ENCODE results near the gene EPM2AIP1. TPM values are rescaled to one million over a fixed set of nuclear protein-coding genes. Genes with fewer than 3 reads are reported as not detected.

EPM2AIP1 gene
- total and polyA plus RNA-seq, 4 experiments from 2014 or later, result 9.1 to 47.0 (median 28.2) TPM

DNA sequence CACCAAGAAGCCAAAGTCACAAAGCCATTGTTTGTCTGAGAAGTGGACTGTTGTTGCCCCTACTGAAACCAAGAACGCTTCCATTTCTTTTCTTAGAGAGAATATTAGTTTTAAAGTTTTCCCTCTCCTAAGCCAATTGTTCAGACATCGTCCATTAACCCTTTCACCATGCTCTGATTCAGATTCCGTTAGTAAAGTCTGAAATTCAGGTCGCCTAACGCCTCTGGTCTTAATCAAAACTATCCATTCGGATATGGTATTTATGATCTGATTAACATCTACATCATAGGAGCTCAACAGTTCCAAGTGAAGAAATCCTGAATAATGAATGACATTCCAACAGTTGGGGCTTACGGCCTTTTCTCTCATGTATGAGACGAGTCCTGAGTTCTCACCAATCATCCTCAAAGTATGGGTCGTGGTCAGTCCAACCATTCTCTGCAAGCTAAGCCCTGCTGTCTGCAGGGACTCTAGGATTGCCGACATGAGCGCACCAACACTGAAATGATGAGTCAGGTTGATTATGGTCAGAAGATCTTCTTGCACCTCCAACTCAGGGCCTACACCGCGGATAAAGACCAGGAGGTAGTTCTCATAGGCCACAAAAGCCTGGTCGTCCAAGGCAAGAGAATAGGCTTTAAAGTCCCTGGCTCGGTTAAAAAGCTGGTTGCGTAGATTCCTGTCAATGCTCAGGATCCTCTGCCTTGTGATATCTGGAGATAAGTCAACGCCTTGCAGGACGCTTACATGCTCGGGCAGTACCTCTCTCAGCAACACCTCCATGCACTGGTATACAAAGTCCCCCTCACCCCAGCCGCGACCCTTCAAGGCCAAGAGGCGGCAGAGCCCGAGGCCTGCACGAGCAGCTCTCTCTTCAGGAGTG, 767 bp downstream of the EPM2AIP1 start:
- peak in 1 of 5 donors; percentile 58 for DNase-seq
- CTCF ChIA-PET (ENCODE audit: partially characterized antibody), result interaction anchor here (1.0 to 6.6 kb wide), 11 partner anchors 19 to 225 kb away, joined by 3 to 54 read pairs (median 7); no protein-coding TSS in a partner anchor

DNA sequence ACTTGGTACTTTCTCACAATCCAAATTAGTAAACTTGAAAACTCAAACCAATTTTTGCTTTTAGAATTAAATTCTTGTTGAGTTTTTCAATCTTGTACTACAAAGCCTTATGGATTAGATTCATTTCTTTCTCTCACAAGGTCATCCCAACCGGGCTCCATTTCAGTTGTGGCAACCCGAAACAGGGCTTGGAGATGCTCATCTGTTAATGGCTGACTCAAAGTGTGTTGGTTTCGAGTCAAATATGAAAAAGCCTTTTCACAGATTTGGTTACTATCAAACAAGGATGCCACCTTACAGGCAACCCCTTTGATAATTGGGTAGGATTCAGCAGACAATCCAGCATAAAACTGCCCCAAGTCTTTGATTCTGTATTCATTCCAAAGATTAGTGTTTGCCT, 1.8 kb downstream of the EPM2AIP1 start:
- peaks cover 58% of the 10 kb centered on the region for H3K4me1 ChIP-seq (ENCODE audit: insufficient read depth, low read length)
- Mint-ChIP-seq H3K36me3 (peaks cover 19 to 30% of the 10 kb centered on the region in 2 donors), H3K9me3 (no peaks in the 10 kb centered on the region), H3K27ac (no peak overlapping the region), H3K4me3 (no peak overlapping the region), H3K27me3 (no peaks in the 10 kb centered on the region), H3K4me1 (peaks cover 23 to 35% (median 32%) of the 10 kb centered on the region in 4 donors)
- H3K9me3 ChIP-seq (ENCODE audit: control insufficient read depth in 1 of 2, low read length in 2 of 2), result no peaks in the 10 kb centered on the region
- peaks cover 10% of the 10 kb centered on the region for H3K36me3 ChIP-seq (ENCODE audit: insufficient read depth, low read length)
- POLR2A ChIA-PET (ENCODE audit: partially characterized antibody), result interaction anchor here (1.5 to 6.6 kb wide), 4 partner anchors 10 to 83 kb away, joined by 3 to 74 read pairs (median 29); partner anchors contain the start of gene TRANK1
- H3K27ac ChIP-seq (ENCODE audit: low read depth, low read length), result peak overlapping the region; percentile 95
- intact Hi-C loops (cut with micrococcal nuclease), result no loop called here
- no peaks in the 10 kb centered on the region for H3K27me3 ChIP-seq (ENCODE audit: insufficient read depth, low read length)
- DNase-seq, result peak in 1 of 5 donors; percentile 34
- CTCF ChIA-PET (ENCODE audit: partially characterized antibody), result interaction anchor here (1.3 to 6.6 kb wide), 3 partner anchors 32 to 120 kb away, joined by 4 to 54 read pairs (median 18); no protein-coding TSS in a partner anchor
- H3K4me3 ChIP-seq (ENCODE audit: low read length in 2 of 2), result peak overlapping the region; percentile 63 to 97

More for the DNA sequence above, 767 bp downstream of the EPM2AIP1 start:
- H3K4me1 Mint-ChIP-seq, result peaks cover 27 to 43% (median 36%) of the 10 kb centered on the region in 4 donors
- POLR2A ChIA-PET (ENCODE audit: partially characterized antibody), result interaction anchor here (0.9 to 6.6 kb wide), 26 partner anchors 11 to 1144 kb away, joined by 3 to 74 read pairs (median 5); partner anchors contain the start of genes ACAA1 and TRANK1
- H3K4me3 ChIP-seq (ENCODE audit: low read length in 2 of 2), result peak overlapping the region; percentile 63 to 97
- H3K4me1 ChIP-seq (ENCODE audit: insufficient read depth, low read length), result peaks cover 58% of the 10 kb centered on the region
- H3K27me3 ChIP-seq (ENCODE audit: insufficient read depth, low read length), result no peaks in the 10 kb centered on the region
- no peaks in the 10 kb centered on the region for H3K27me3 Mint-ChIP-seq
- no peaks in the 10 kb centered on the region for H3K9me3 ChIP-seq (ENCODE audit: control insufficient read depth in 1 of 2, low read length in 2 of 2)
- intact Hi-C loops (cut with micrococcal nuclease), result loop anchor here (2.0 kb wide), 2 partner anchors 21 to 79 kb away; no protein-coding TSS in a partner anchor
- H3K9me3 Mint-ChIP-seq, result no peaks in the 10 kb centered on the region
- no peak overlapping the region for H3K4me3 Mint-ChIP-seq
- peak overlapping the region; percentile 95 for H3K27ac ChIP-seq (ENCODE audit: low read depth, low read length)
- H3K27ac Mint-ChIP-seq, result no peak overlapping the region
- H3K36me3 ChIP-seq (ENCODE audit: insufficient read depth, low read length), result peaks cover 11% of the 10 kb centered on the region
- H3K36me3 Mint-ChIP-seq, result peaks cover 24 to 32% of the 10 kb centered on the region in 2 donors

DNA sequence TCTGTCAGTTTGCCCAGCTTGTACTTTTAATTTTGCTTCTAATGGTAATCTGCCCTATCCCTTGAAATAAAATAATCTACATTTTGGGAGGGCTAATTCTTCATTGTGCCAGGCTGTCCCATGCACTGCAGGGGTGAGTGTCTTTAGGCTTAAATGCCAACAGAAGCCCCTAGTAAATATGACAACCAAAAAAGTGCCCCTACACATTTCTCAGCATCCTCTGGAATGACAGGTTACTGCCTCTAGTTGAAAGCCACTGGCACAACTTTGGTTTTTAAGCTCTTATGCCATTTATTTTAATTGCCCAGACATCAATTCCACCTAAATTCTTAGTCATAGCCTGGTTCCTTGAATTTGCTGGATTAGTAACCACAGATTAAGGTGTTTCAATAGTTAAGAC, 3.4 kb downstream of the EPM2AIP1 start:
- Mint-ChIP-seq H3K9me3 (no peaks in the 10 kb centered on the region), H3K27me3 (no peaks in the 10 kb centered on the region), H3K4me3 (peak overlapping the region in 7 of 8 donors; percentile 28 to 80 (median 64)), H3K27ac (peak overlapping the region in 6 of 7 donors; percentile 36 to 76 (median 70)), H3K4me1 (peaks cover 24 to 38% (median 34%) of the 10 kb centered on the region in 4 donors), H3K36me3 (peaks cover 33 to 45% of the 10 kb centered on the region in 2 donors)
- Histone ChIP-seq H3K27me3 (ENCODE audit: insufficient read depth, low read length) (no peaks in the 10 kb centered on the region), H3K4me1 (ENCODE audit: insufficient read depth, low read length) (peaks cover 57% of the 10 kb centered on the region), H3K4me3 (ENCODE audit: low read length in 2 of 2) (peak overlapping the region in 1 of 2 donors; percentile 1), H3K27ac (ENCODE audit: low read depth, low read length) (peak overlapping the region; percentile 52), H3K9me3 (ENCODE audit: control insufficient read depth in 1 of 2, low read length in 2 of 2) (no peaks in the 10 kb centered on the region), H3K36me3 (ENCODE audit: insufficient read depth, low read length) (peaks cover 24% of the 10 kb centered on the region)
- intact Hi-C loops (cut with micrococcal nuclease), result no loop called here
- POLR2A ChIA-PET (ENCODE audit: partially characterized antibody), result interaction anchor here (0.9 to 6.6 kb wide), 2 partner anchors 9 to 45 kb away, joined by 3 to 74 read pairs; partner anchors contain the start of gene TRANK1
- DNase-seq, result no peak
- CTCF ChIA-PET (ENCODE audit: partially characterized antibody), result interaction anchor here (0.6 to 6.6 kb wide), 6 partner anchors 16 to 206 kb away, joined by 3 to 54 read pairs (median 4); no protein-coding TSS in a partner anchor

DNA sequence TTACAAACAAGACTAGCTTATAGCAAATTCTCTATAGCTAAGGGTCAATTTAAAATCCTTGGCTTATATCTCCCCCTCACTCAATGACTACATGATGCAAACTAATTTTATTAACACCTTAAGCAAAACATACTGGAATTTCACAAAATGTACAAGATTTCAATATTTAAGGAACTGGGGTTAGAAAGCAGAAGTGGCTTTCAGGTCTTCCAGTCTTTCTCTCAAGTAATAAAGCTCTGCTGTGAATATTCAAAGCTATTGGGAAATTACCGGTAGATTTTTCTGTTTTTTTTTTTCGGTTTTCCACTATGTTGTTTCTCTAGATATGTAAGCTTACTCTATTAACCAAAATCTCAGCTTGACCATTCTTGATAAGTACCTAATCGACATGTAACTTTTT, 3.9 kb downstream of the EPM2AIP1 start:
- Mint-ChIP-seq H3K36me3 (peaks cover 38 to 50% of the 10 kb centered on the region in 2 donors), H3K4me3 (peak overlapping the region; percentile 28 to 80 (median 63)), H3K27me3 (no peaks in the 10 kb centered on the region), H3K27ac (peak overlapping the region in 6 of 7 donors; percentile 48 to 74 (median 69)), H3K4me1 (peaks cover 26 to 38% (median 34%) of the 10 kb centered on the region in 4 donors), H3K9me3 (no peaks in the 10 kb centered on the region)
- ChIA-PET POLR2A (ENCODE audit: partially characterized antibody) (interaction anchor here (0.6 to 6.6 kb wide), 4 partner anchors 9 to 283 kb away, joined by 3 to 74 read pairs (median 4); partner anchors contain the start of gene TRANK1), CTCF (ENCODE audit: partially characterized antibody) (interaction anchor here (0.9 to 6.6 kb wide), 7 partner anchors 15 to 121 kb away, joined by 3 to 54 read pairs (median 4); no protein-coding TSS in a partner anchor)
- Histone ChIP-seq H3K27ac (ENCODE audit: low read depth, low read length) (peak overlapping the region; percentile 52), H3K4me1 (ENCODE audit: insufficient read depth, low read length) (peaks cover 52% of the 10 kb centered on the region), H3K27me3 (ENCODE audit: insufficient read depth, low read length) (no peaks in the 10 kb centered on the region), H3K36me3 (ENCODE audit: insufficient read depth, low read length) (peaks cover 30% of the 10 kb centered on the region), H3K9me3 (ENCODE audit: control insufficient read depth in 1 of 2, low read length in 2 of 2) (no peaks in the 10 kb centered on the region), H3K4me3 (ENCODE audit: low read length in 2 of 2) (peak overlapping the region in 1 of 2 donors; percentile 1)
- no peak for DNase-seq
- intact Hi-C loops (cut with micrococcal nuclease), result no loop called here

DNA sequence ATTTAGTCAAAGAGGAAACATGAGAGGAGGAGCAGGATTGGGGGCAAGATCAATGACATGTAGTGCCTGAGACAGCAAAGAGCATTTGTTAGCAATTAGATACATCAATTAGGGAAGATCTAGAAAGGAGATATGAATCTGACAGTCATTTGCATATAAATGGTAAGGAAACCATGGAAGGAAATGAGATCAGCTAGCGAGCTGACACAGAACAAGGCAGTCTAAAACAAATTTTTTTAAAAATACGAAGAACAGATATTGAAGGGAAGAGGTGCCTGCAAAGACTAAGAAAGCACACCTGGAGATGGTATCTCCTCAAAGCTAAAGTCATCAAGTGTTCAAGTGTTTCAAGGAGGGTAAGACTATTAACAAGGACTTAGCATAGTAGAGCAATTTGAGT, 4.6 kb downstream of the EPM2AIP1 start:
- Mint-ChIP-seq H3K9me3 (no peaks in the 10 kb centered on the region), H3K4me1 (peaks cover 26 to 38% (median 34%) of the 10 kb centered on the region in 4 donors), H3K27me3 (no peaks in the 10 kb centered on the region), H3K27ac (peak overlapping the region; percentile 54 to 94 (median 62)), H3K36me3 (peaks cover 44 to 57% of the 10 kb centered on the region in 2 donors), H3K4me3 (peak overlapping the region; percentile 25 to 89 (median 63))
- peak overlapping the region in 1 of 2 donors; percentile 24 for H3K4me3 ChIP-seq (ENCODE audit: low read length in 2 of 2)
- peak; percentile 37 to 51 (median 45) for DNase-seq
- intact Hi-C loops (cut with micrococcal nuclease), result no loop called here
- peaks cover 49% of the 10 kb centered on the region for H3K4me1 ChIP-seq (ENCODE audit: insufficient read depth, low read length)
- ChIA-PET CTCF (ENCODE audit: partially characterized antibody) (interaction anchor here (0.9 to 6.6 kb wide), 6 partner anchors 15 to 65 kb away, joined by 3 to 54 read pairs (median 4); no protein-coding TSS in a partner anchor), POLR2A (ENCODE audit: partially characterized antibody) (interaction anchor here (1.4 to 6.6 kb wide), 2 partner anchors 44 to 111 kb away, joined by 4 to 74 read pairs; partner anchors contain the start of gene TRANK1)
- H3K36me3 ChIP-seq (ENCODE audit: insufficient read depth, low read length), result peaks cover 36% of the 10 kb centered on the region
- H3K27ac ChIP-seq (ENCODE audit: low read depth, low read length), result peak overlapping the region; percentile 42
- no peaks in the 10 kb centered on the region for H3K27me3 ChIP-seq (ENCODE audit: insufficient read depth, low read length)
- no peaks in the 10 kb centered on the region for H3K9me3 ChIP-seq (ENCODE audit: control insufficient read depth in 1 of 2, low read length in 2 of 2)

DNA sequence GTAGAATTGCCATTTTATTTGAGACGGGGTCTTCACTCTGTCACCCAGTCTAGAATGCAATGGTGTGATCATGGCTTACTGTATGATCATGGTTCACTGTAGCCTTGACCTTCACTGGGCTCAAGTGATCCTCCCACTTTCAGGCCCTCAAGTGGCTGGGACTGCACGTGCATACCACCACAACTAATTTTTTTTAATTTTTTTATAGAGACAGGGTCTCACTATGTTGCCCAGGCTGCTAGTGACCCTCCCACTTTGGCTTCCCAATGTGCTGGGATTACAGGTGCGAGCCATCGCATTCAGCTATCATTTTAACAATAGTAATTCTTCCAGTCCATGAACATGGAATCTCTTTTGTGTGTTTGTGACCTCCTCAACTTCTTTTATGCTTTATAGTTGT, 11.9 kb downstream of the EPM2AIP1 start:
- H3K27ac Mint-ChIP-seq, result no peak overlapping the region
- Histone ChIP-seq H3K4me3 (ENCODE audit: low read length in 2 of 2) (no peak overlapping the region), H3K9me3 (ENCODE audit: control insufficient read depth in 1 of 2, low read length in 2 of 2) (no peaks in the 10 kb centered on the region), H3K4me1 (ENCODE audit: insufficient read depth, low read length) (no peaks in the 10 kb centered on the region), H3K27ac (ENCODE audit: low read depth, low read length) (no peak overlapping the region), H3K36me3 (ENCODE audit: insufficient read depth, low read length) (peaks cover 35% of the 10 kb centered on the region), H3K27me3 (ENCODE audit: insufficient read depth, low read length) (no peaks in the 10 kb centered on the region)
- DNase-seq, result no peak
- H3K36me3 Mint-ChIP-seq, result peaks cover 51 to 52% of the 10 kb centered on the region in 2 donors
- CTCF ChIA-PET (ENCODE audit: partially characterized antibody), result no interaction called here
- intact Hi-C loops (cut with micrococcal nuclease), result no loop called here
- H3K4me1 Mint-ChIP-seq, result peaks cover 0 to 4% (median 3%) of the 10 kb centered on the region in 4 donors
- H3K4me3 Mint-ChIP-seq, result no peak overlapping the region
- peaks cover 0 to 26% (median 18%) of the 10 kb centered on the region in 8 donors for H3K9me3 Mint-ChIP-seq
- no peaks in the 10 kb centered on the region for H3K27me3 Mint-ChIP-seq
- POLR2A ChIA-PET (ENCODE audit: partially characterized antibody), result interaction anchor here (5.2 kb wide), 1 partner anchor 11 kb away, joined by 30 read pairs; the partner anchor contains the start of genes EPM2AIP1 and MLH1
